HG03039 (cell line): ENCODE measurements around the gene HPN.
"Not testable (repeated sequence)": the region's sequence is repeated elsewhere in the genome, so short reads cannot be mapped to it uniquely, and the experiment has no call there.

Experiments used
- ATAC-seq: cut with Tn5 transposase; IDR thresholded peaks from one replicate; pipeline ENCODE4 v1.9.1; 2021; ENCODE audit warnings: mild to moderate bottlenecking, moderate library complexity; ENCODE audit not compliant: unreplicated experiment

The HPN gene

DNA sequence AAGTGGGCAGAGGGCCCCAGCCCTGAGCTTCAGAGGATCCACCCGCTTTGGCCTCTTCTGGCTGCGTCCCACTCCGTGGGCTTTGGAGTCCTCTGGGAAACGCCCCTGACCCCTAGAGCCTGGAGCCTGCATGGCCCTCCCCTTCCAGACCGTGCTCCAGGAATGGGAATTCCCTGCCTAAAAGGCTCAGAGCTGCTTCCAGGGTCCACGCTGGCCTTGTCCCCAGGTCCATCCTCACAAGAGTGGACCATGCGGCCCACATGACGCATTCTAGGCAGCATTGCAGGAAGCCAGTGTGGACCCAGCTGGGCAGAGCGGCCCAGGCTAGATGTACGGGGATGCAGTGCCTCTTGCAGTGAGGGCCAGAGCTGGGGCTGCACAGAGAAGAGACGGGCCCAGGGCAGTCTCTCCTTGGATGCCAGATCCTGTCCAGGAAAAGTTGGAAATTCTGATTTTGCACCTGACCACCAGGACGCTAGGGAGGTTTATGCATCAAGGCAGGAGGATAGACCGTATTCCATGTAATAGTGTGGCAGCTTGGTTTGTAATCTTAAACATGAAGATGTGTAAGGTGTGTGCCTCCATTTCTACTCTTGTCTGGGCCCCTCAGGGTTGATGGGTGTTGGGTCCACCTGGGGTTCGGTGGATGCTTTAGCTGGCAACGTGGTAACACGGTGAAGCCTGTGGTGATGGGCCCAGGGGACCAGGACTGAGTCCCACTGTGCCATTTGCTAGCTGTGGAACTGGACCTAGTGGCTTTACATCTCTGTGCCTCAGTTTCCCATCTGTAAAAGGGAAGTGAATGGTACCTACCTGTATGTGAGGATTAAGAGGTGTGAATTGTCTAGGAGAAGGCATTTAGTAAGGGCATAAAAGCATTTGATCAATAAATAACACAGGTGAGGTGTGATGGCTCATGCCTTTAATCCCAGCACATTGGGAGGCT, 59.3 kb downstream of the HPN start:
- no peak for ATAC-seq

DNA sequence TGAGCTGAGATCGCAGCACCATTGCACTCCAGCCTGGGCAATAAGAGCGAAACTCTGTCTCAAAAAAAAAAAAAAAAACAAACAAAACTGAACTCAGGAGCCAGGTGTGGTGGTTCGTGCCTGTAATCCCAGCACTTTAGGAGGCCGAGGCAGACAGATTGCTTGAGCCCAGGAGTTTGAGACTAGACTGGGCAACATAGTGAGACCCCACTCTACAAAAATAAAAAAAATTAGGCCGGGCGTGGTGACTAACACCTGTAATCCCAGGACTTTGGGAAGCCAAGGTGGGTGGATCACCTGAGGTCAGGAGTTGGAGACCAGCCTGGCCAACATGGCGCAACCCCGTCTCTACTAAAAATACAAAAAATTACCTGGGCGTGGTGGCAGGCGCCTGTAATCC, 60.4 kb downstream of the HPN start:
- not testable (repeated sequence) for ATAC-seq

DNA sequence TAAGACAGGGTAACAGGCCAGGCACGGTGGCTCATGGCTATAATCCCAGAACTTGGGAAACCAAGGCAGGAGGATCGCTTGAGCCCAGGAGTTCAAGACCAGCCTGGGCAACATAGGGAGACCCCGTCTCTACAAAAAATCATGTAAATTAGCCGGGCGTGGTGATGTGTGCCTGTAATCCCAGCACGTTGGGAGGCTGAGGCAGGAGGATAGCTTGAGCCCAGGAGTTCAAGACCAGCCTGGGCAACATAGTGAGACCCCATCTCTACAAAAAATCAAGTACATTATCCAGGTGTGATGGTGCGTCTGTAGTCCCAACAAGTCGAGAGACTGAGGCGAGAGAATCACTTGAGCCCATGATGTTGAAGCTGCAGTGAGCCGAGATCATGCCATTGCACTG, 62.1 kb downstream of the HPN start:
- ATAC-seq = not testable (repeated sequence)

DNA sequence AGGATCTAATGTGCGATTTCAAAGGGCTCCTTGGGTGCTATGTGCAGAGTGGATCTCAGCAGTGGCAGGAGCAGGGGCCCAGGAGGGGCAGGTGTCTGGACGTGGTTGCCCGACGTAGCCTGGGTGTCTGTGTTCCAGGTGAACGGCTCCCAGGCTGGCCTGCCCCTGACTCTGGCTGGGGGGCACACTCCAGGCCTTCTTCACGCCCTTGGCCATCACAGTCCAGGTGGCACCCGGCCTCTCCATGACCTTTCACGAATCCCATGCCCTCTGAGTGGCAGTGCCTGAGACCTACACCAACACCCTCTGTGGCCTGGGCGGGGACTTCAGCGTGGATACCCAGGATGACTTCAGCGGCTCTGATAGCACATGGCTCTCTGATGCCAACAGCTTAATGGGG, 62.8 kb downstream of the HPN start:
- ATAC-seq = no peak

DNA sequence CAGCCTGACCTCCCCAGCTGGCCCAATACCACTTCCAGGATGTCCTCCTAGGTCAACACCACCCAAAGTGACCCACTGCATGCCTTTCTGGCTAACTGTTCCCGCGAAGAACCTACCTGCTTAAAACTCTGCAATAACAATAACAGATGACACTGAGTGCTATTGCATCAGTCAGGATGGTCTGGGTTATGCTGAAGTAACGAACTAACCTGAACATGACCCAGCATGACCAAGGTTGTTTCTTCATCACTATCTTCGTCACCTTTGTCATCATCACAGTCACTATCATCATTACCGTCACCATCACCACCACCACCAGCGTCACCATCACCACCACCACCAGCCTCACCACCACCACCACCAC, 63.5 kb downstream of the HPN start:
- ATAC-seq = no peak

DNA sequence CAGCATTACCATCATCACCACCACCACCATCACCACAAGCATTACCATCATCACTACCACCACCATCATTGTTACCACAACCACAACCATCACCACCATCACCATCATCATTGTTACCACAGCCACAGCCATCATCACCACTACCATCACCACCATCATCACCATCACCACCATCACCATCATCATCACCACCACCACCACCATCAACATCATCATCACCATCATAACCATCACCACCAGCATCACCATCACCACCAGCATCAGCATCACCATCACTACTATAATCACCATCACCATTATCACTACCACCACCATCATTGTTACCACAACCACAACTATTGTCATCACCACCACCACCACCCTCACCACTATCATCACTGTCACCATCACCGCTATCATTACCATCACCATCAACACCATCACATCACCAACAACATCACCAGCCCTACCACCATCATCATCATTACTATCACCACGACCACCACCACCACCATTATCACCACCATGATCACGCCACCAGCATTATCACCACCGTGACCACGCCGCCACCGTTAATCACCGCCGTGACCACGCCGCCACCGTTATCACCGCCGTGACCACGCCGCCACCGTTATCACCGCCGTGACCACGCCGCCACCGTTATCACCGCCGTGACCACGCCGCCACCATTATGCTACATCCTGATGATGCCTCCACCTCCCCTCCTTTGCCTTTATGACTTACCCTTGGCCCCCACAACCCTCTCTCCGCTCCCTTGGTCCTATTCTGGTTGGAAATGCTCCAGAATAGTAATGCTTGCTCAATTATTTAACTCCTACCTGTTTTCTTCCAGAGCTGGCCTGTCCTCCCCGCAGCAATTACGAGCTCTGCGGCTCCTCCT, 64.1 kb downstream of the HPN start:
- no peak for ATAC-seq

DNA sequence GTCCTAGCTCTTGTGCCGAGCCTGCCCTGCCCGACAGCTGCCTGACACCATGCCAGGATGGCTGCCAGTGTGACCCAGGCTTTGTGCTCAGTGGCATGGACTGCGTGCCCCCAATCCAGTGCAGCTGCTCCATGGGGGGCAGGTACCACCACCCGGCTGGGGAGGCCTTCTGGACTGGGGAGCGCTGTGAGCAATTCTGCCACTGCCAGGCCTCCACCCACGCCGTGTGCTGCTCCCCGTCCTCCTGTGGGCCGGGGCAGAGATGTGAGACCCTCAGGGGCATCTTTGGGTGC, 64.7 kb downstream of the HPN start:
- ATAC-seq = no peak

DNA sequence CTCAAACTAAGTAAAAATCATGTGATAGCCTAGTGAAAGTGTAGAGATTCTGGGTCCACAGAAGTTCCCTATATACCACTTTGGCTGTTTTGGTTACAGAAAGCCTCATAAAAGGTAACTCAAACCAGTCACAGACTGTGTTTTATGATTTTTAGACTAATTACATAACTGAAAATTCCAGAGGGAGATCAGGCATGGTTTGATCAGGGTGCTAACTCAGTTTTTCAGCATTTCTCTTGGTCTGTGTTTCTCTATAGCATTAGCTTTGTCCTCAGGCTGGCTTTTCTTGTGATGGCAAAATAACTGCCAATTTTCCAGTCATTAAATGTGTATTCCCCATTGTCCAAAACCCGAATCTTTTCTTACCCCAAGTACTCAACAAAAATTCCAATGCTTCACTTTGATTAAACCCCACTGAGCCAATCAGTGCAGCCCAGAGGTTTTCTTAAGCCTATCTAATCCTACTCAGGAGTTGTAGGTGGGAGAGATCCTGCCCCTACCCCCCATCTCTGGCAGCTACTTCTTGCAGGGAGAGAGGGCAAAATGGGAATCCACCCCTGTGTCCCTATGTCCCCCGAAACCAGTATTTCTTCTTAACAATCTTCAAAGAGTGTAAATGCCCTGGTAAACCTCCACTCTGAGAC, 65.5 kb downstream of the HPN start:
- ATAC-seq = no peak

DNA sequence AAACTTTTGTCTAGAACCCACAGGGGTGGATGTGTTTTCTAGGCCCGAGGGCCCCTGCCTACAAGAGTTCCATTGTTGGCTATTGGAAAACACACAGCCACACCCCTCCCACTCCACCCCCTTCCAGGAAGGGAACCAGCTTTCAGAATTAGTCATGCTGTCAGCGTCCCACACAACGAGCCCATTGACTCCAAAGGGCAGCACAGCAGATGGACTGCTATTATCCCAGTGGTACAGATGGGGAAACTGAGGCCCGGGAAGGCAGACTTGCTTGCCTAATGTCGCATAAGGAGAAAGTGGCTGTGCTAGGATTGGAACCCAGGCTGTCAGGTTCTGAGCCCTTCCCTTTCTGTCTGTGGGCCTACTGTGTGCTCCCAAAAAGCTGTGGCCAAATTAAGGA, 66.0 kb downstream of the HPN start:
- no peak for ATAC-seq

DNA sequence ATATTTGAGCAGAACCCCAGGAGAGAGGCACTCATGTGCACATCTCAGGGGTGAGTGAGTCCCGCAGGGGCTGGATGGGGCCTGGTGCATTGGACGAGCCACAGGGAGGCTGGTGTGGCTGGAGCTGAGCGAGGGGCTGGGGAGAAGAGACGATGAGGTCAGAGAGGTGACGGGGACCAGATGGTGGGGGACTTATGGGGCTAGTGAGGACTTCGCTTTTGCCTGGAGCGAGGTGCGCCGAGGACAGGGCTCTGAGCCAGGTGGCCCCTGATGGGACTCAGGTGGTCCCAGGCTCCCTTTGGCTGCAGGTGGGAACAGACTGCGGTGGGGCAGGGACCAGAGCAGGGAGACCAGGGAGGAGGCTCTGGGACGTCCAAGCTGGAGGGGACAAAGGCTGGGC, 67.2 kb downstream of the HPN start:
- ATAC-seq = no peak

DNA sequence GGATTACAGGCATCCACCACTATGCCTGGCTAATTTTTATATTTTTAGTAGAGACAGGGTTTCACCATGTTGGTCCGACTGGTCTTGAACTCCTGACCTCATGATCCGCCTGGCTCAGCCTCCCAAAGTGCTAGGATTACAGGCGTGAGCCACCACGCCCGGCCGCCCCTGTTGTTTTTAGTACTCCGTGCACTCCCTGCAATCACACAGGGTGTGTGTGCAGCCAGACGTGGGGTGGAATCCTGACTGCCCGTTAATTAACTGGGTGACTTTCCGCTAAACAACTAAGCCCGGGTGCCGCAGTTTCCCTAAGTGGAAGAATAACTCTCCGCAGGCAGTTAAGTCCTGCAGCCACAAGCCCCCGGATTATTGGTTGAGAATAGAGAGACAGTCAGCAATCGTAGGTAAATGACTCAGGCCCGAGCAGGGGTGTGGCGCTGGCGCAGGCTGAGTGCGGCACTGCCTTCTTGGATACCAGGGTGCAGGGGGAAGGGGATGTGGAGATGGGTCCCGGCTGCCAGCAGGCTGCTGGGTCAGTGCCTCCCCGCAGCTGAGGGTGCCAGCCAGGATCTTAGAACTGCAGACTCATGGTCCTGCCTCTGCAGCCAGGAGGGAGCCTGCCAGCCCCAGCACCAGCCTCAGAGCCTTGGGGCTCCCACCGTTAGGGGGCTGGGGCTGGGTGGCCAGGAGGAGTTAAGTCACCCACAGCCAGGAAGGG, 68.0 kb downstream of the HPN start:
- no peak for ATAC-seq

DNA sequence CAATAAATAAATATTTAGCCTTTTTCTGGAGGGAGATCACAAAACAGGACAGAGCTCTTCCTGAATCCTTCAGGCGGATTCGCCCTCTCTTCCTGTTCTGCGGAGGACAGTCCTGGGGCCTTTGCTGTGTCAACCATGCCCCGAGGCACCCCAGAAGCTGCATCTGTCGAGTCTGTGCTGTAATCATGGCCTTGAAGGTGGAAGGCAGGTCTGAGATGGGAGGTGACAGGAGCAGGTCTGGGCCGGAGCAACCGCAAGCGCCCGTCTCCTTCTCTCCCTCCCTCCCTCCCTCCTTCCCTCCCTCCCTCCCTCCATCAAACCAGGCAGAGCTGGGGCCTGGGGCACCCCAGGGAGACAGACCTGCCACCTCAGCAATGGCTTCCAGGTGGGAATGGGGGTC, 69.5 kb downstream of the HPN start:
- no peak for ATAC-seq

DNA sequence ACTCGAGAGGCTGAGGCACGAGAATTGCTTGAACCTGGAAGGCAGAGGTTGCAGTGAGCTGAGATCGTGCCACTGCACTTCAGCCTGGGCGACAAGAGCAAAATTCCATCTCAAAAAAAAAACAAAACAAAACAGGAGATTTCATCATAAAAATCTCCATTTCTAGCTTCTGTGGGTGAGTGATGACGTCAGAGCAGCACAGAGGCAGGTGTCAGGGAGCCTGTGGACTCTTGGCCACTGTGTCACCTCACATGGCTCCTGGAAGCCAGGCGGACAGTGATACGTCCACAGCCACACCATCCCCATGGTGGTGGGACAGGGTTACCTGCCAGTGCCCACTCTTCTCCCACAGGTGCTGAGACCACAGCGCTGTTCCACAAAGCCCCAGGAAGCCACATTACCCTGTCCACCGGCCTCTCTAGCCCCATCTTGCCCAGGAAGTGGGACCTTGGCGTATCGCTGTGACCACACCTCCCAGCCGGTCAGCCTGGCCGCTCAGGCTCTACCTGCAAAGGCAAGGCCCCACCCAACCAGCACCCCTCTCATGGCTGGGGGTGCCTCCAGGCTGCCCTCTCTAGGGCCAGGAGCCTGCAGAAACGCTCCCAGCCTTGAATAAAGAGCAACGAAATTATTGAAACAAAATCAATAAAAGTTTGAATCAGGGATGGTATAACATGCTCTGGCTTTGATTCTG, 71.6 kb downstream of the HPN start:
- ATAC-seq = no peak

DNA sequence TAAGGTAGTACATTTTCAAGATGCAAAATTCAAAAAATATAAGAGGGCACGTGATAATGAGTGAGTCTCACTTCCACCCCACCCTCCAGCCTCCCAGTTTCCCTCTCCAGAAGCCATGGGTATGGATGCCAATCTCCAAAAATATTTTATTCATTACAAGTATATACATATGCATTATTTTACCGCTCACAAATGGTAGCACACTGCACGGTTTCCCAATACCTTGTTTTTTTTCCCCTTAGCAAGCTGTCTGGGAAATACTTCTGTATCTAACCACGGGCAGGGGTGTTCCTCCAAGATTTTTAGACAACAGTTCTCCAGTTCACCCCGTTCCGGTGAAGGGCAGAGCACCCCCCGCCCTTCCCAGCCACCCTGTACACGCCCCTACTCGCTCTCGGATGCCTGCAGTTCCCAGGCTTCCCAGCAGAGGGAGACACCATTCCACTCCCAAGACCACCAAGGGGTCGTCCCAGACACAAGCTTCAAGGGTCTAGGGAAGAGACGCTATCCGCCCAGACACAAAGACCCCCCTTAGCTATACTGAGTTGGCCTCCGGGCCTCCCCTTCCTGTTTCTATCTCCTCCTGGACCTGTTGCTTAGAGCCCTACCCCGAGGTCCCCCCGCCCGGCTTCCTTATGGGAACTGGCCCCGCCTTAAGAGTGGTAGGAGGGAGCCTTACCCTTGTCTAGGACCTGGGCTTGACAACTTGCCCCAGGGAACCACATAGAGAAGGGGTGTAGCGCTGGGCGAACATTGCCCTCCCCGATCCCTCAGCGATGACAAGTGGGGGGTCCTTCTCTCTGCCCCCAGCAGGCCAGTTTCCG, 73.0 kb downstream of the HPN start:
- no peak for ATAC-seq

DNA sequence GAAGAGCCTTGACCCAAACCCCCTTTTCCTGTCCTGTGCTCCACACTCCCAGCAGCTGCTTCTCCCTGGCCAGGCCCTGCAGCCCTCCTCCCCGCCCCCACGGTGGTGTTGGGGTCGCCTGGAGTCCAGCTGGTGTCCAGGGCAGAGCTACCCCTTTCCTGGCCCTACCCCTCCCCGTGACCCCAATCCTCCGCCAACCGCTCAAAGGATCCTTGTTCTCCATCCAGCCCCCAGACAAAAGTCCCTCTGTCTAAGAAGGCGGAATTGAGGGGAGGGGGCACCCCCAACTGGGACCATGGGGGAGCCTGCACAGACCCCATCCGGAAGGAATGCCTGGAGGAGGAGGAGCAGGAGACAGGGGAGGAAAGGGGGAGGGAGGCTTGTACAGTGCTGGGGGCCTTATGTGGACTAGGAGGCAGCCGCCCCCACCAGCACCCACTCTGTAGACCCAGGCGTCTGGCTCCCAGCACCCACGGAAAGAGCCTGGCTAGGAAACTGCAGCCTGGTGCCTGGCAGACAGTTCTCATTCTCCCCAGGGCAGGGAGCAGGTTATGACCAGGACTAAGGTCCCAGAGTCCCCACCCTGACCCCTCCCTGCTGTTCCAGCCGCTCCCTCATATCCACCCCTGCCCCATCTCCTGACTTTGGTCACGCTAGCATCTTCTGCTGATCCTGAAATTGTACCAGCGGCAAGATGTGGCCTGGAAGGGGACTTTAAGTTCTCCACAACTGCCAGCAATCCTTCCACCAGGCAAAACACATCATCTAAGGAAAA, 73.8 kb downstream of the HPN start, which contains the start of gene FXYD3:
FXYD3 (plus strand) TSS at position 647 of the 775 bp plus-strand sequence. CDS start 3,554 bp downstream, outside the sequence.
- ATAC-seq = no peak
